ENCODE results near the gene SYTL3.
"Not testable (repeated sequence)": the region's sequence is repeated elsewhere in the genome, so short reads cannot be mapped to it uniquely, and the experiment has no call there.

The SYTL3 gene

DNA sequence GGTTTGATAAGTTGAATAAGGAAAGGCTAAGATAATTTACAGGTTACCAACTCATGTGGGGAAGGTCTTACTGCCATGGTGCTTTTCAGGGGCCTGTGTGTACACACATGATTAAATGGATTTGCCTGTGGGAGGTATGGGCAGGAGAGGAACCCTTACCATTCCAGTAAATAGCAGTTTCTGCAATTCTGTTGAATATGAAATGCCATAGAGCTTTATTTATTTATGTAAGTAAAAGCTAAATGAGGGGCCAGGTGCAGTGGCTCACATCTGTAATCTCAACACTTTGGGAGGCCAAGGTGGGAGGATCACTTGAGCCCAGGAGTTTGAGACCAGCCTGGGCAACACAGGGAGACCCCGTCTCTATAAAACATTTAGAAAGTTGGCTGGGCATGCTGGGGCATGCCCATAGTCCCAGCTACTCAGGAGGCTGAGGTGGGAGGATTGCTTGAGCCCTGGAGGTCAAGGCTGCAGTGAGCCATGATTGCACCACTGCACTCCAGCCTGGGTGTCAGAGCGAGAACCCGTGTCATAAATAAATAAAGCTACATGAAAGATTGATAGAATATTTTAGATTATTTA is 17.2 kb upstream of the SYTL3 start:
- H3K27ac ChIP-seq (ENCODE audit: low read depth, low read length, severe bottlenecking) = peak overlapping the region; percentile 57
- not testable (repeated sequence) for H3K4me3 ChIP-seq (ENCODE audit: extremely low read depth, insufficient read depth, low read length, poor library complexity, severe bottlenecking); H3K9me3 ChIP-seq (ENCODE audit: control insufficient read depth, low read length)
- peaks cover 11% of the 10 kb centered on the region for H3K4me1 ChIP-seq (ENCODE audit: control insufficient read depth, insufficient read depth, low read length, poor library complexity, severe bottlenecking)
- WGBS, 2 experiments (ENCODE audit: insufficient coverage in 2 of 2) = no CpG with 5 or more reads among the region's 3 CpGs
- peaks cover 72% of the 10 kb centered on the region for H3K36me3 ChIP-seq (ENCODE audit: control insufficient read depth, insufficient read depth, low read length)

DNA sequence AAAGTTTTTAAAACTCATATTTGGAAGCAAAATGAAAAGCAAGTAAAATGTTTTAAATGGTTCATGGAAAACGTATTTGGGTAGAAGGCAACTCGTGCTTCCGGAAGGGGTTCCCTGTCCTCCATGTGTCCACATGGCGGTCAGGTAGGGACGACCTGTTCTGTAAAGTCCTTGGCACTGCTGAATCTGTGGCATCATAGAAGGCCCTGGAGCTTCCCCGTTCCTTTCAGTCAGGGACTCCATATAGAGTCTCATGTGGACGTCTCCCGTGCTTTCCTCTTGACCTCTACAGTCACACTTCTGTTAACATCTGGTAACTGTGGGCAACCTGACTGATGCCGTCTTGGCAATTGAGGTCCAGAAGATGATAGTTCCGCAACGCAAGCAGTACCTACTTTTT is 16.7 kb upstream of the SYTL3 start:
- peaks cover 69% of the 10 kb centered on the region for H3K36me3 ChIP-seq (ENCODE audit: control insufficient read depth, insufficient read depth, low read length)

GRCh38 chr6:158634695-158635426 is 15.0 kb upstream of the SYTL3 start:
- no peak overlapping the region for H3K27ac ChIP-seq (ENCODE audit: low read depth, low read length, severe bottlenecking)
- no peak overlapping the region for H3K4me3 ChIP-seq (ENCODE audit: extremely low read depth, insufficient read depth, low read length, poor library complexity, severe bottlenecking)
- H3K9me3 ChIP-seq (ENCODE audit: control insufficient read depth, low read length) = no peaks in the 10 kb centered on the region
- H3K4me1 ChIP-seq (ENCODE audit: control insufficient read depth, insufficient read depth, low read length, poor library complexity, severe bottlenecking) = peaks cover 11% of the 10 kb centered on the region
- WGBS, 2 experiments (ENCODE audit: insufficient coverage in 2 of 2) = 67 to 100% methylated on average over 1 of the region's 6 CpGs
- peaks cover 61% of the 10 kb centered on the region for H3K36me3 ChIP-seq (ENCODE audit: control insufficient read depth, insufficient read depth, low read length)

More for the DNA sequence above, 16.7 kb upstream of the SYTL3 start:
- H3K27ac ChIP-seq (ENCODE audit: low read depth, low read length, severe bottlenecking) = no peak overlapping the region
- H3K9me3 ChIP-seq (ENCODE audit: control insufficient read depth, low read length) = no peaks in the 10 kb centered on the region
- WGBS, 2 experiments (ENCODE audit: insufficient coverage in 2 of 2) = 95 to 98% methylated on average over 9 to 11 of the region's 11 CpGs
- peaks cover 11% of the 10 kb centered on the region for H3K4me1 ChIP-seq (ENCODE audit: control insufficient read depth, insufficient read depth, low read length, poor library complexity, severe bottlenecking)
- H3K4me3 ChIP-seq (ENCODE audit: extremely low read depth, insufficient read depth, low read length, poor library complexity, severe bottlenecking) = no peak overlapping the region

DNA sequence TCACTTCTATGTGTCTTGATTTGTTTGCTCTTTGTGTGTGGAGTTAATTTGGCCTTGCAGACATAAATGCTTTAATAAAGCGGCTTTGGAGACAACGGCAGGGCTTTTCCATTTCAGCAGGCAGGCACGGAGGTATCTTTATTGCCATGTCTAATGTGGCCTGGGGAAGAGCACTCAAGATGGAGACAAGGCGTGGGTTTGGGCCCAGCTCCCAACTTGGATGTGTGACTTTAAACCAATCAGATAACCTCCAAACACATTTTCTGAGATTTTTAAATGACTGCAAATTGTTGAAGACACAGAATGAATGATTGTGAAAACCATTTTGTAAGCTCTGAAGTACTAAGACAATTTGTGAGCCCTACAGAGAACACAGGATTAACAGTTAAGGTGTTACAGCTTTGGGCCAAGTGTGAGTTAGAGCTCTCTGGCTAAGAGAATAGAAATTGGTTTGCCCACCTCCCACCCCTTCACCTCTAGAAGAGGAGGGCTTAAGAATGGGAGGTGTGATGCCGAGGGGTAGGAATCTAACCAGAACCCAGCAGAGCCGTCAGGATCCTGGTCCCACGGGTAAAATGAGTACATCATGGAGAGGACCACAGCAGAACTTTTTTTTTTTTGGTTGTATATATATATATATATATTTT is 14.3 kb upstream of the SYTL3 start:
- peaks cover 13% of the 10 kb centered on the region for H3K4me1 ChIP-seq (ENCODE audit: control insufficient read depth, insufficient read depth, low read length, poor library complexity, severe bottlenecking)
- H3K9me3 ChIP-seq (ENCODE audit: control insufficient read depth, low read length) = no peaks in the 10 kb centered on the region
- H3K36me3 ChIP-seq (ENCODE audit: control insufficient read depth, insufficient read depth, low read length) = peaks cover 54% of the 10 kb centered on the region
- H3K4me3 ChIP-seq (ENCODE audit: extremely low read depth, insufficient read depth, low read length, poor library complexity, severe bottlenecking) = no peak overlapping the region
- WGBS, 2 experiments (ENCODE audit: insufficient coverage in 2 of 2) = 97 to 100% methylated on average over 2 to 3 of the region's 7 CpGs
- no peak overlapping the region for H3K27ac ChIP-seq (ENCODE audit: low read depth, low read length, severe bottlenecking)

DNA sequence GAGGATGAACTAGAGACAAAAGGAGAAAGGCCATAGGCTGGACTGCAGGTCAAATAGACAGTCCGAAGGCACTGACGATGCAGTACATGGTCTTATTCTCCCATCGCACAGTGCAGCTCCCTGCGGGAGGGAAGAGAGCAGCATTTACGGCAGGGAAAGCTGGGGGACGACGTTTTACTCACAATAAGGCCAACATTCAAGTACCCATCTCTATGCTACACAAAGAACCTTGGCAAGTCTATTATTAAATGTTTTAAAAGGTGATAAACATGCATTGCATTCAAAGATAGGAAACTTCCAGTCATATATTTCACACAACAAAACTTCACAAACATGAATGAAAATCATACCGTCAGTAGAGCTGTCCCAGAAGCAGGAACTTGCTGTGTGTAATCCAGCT is 13.1 kb upstream of the SYTL3 start:
- peaks cover 47% of the 10 kb centered on the region for H3K36me3 ChIP-seq (ENCODE audit: control insufficient read depth, insufficient read depth, low read length)
- no peak overlapping the region for H3K27ac ChIP-seq (ENCODE audit: low read depth, low read length, severe bottlenecking)
- no peaks in the 10 kb centered on the region for H3K9me3 ChIP-seq (ENCODE audit: control insufficient read depth, low read length)
- WGBS, 2 experiments (ENCODE audit: insufficient coverage in 2 of 2) = 98 to 100% methylated on average over 4 to 5 of the region's 8 CpGs
- peaks cover 12% of the 10 kb centered on the region for H3K4me1 ChIP-seq (ENCODE audit: control insufficient read depth, insufficient read depth, low read length, poor library complexity, severe bottlenecking)
- H3K4me3 ChIP-seq (ENCODE audit: extremely low read depth, insufficient read depth, low read length, poor library complexity, severe bottlenecking) = no peak overlapping the region

- Histone ChIP-seq H3K27ac (ENCODE audit: low read depth, low read length, severe bottlenecking) (no peak overlapping the region), H3K4me3 (ENCODE audit: extremely low read depth, insufficient read depth, low read length, poor library complexity, severe bottlenecking) (no peak overlapping the region), H3K4me1 (ENCODE audit: control insufficient read depth, insufficient read depth, low read length, poor library complexity, severe bottlenecking) (peaks cover 15% of the 10 kb centered on the region), H3K36me3 (ENCODE audit: control insufficient read depth, insufficient read depth, low read length) (peaks cover 49% of the 10 kb centered on the region), H3K9me3 (ENCODE audit: control insufficient read depth, low read length) (no peaks in the 10 kb centered on the region)
- WGBS, 2 experiments (ENCODE audit: insufficient coverage in 2 of 2) = 92 to 100% methylated on average over 1 to 2 of the region's 3 CpGs
These were observed 11.5 kb upstream of the SYTL3 start for GRCh38 chr6:158638324-158638854.

GRCh38 chr6:158639056-158639455 is 10.8 kb upstream of the SYTL3 start:
- WGBS, 2 experiments (ENCODE audit: insufficient coverage in 2 of 2) = 93 to 100% methylated on average over 4 of the region's 5 CpGs
- Histone ChIP-seq H3K4me1 (ENCODE audit: control insufficient read depth, insufficient read depth, low read length, poor library complexity, severe bottlenecking) (peaks cover 17% of the 10 kb centered on the region), H3K27ac (ENCODE audit: low read depth, low read length, severe bottlenecking) (no peak overlapping the region), H3K4me3 (ENCODE audit: extremely low read depth, insufficient read depth, low read length, poor library complexity, severe bottlenecking) (no peak overlapping the region), H3K36me3 (ENCODE audit: control insufficient read depth, insufficient read depth, low read length) (peaks cover 49% of the 10 kb centered on the region), H3K9me3 (ENCODE audit: control insufficient read depth, low read length) (no peaks in the 10 kb centered on the region)

DNA sequence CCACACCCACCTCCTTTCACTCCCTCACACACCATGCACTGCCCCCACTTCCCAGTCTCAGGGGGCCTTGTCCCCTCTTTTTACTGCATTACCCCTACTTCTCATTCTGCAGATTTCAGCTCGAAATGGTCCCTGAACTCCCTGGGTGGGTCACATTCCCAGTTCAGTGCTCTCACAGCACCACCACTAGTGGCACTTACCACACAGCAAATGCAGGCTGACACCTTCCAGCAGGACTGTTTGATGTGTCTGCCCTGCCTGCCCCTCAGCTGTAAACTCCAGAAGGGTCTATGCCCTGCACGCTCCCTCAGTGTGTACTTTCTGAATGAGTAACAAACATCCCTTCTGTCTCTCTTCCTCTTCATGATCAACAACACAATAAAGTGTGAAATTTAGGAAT is 9.3 kb upstream of the SYTL3 start:
- H3K9me3 ChIP-seq (ENCODE audit: control insufficient read depth, low read length) = no peaks in the 10 kb centered on the region
- WGBS, 2 experiments (ENCODE audit: insufficient coverage in 2 of 2) = 85 to 96% methylated on average over 2 of the region's 2 CpGs

GRCh38 chr6:158642097-158642601 is 7.7 kb upstream of the SYTL3 start:
- peaks cover 28% of the 10 kb centered on the region for H3K36me3 ChIP-seq (ENCODE audit: control insufficient read depth, insufficient read depth, low read length)
- no peak overlapping the region for H3K27ac ChIP-seq (ENCODE audit: low read depth, low read length, severe bottlenecking)
- H3K4me1 ChIP-seq (ENCODE audit: control insufficient read depth, insufficient read depth, low read length, poor library complexity, severe bottlenecking) = peaks cover 20% of the 10 kb centered on the region
- 80 to 91% methylated on average over 5 of the region's 8 CpGs for WGBS, 2 experiments (ENCODE audit: insufficient coverage in 2 of 2)
- no peak overlapping the region for H3K4me3 ChIP-seq (ENCODE audit: extremely low read depth, insufficient read depth, low read length, poor library complexity, severe bottlenecking)
- no peaks in the 10 kb centered on the region for H3K9me3 ChIP-seq (ENCODE audit: control insufficient read depth, low read length)

More for the DNA sequence above, 9.3 kb upstream of the SYTL3 start:
- no peak overlapping the region for H3K27ac ChIP-seq (ENCODE audit: low read depth, low read length, severe bottlenecking)
- H3K4me3 ChIP-seq (ENCODE audit: extremely low read depth, insufficient read depth, low read length, poor library complexity, severe bottlenecking) = no peak overlapping the region
- H3K36me3 ChIP-seq (ENCODE audit: control insufficient read depth, insufficient read depth, low read length) = peaks cover 42% of the 10 kb centered on the region
- peaks cover 20% of the 10 kb centered on the region for H3K4me1 ChIP-seq (ENCODE audit: control insufficient read depth, insufficient read depth, low read length, poor library complexity, severe bottlenecking)

GRCh38 chr6:158643836-158644230 is 6.0 kb upstream of the SYTL3 start:
- H3K4me3 ChIP-seq (ENCODE audit: extremely low read depth, insufficient read depth, low read length, poor library complexity, severe bottlenecking) = peak overlapping the region; percentile 92
- peaks cover 22% of the 10 kb centered on the region for H3K4me1 ChIP-seq (ENCODE audit: control insufficient read depth, insufficient read depth, low read length, poor library complexity, severe bottlenecking)
- H3K36me3 ChIP-seq (ENCODE audit: control insufficient read depth, insufficient read depth, low read length) = peaks cover 20% of the 10 kb centered on the region
- H3K27ac ChIP-seq (ENCODE audit: low read depth, low read length, severe bottlenecking) = peak overlapping the region; percentile 90
- H3K9me3 ChIP-seq (ENCODE audit: control insufficient read depth, low read length) = no peaks in the 10 kb centered on the region
- WGBS, 2 experiments (ENCODE audit: insufficient coverage in 2 of 2) = 8 to 9% methylated on average over 17 to 18 of the region's 21 CpGs

All from mesodermal cell (in vitro differentiated cells).